ENCODE results near the gene UBAC1.
"Not testable (repeated sequence)": the region's sequence is repeated elsewhere in the genome, so short reads cannot be mapped to it uniquely, and the experiment has no call there.

The UBAC1 gene

GRCh38 chr9:135943604-135944003, 17.6 kb downstream of the UBAC1 start:
- not testable (repeated sequence) for H3K4me3 ChIP-seq (ENCODE audit: low read length)
- H3K36me3 ChIP-seq (ENCODE audit: insufficient read depth, low read length): peaks cover 43% of the 10 kb centered on the region

GRCh38 chr9:135941288-135941995, 19.7 kb downstream of the UBAC1 start:
- H3K4me1 ChIP-seq (ENCODE audit: control insufficient read depth, insufficient read depth, low read length): no peaks in the 10 kb centered on the region
- H3K9ac ChIP-seq (ENCODE audit: low read depth, low read length): no peak overlapping the region
- peaks cover 47% of the 10 kb centered on the region for H3K36me3 ChIP-seq (ENCODE audit: insufficient read depth, low read length)
- H3K9me3 ChIP-seq (replicated peaks; ENCODE audit: low read length): no peaks in the 10 kb centered on the region
- no peak overlapping the region for H3K4me3 ChIP-seq (ENCODE audit: low read length)
- no peaks in the 10 kb centered on the region for H3K27me3 ChIP-seq (ENCODE audit: control insufficient read depth, insufficient read depth, low read length)
- H3K4me2 ChIP-seq (ENCODE audit: low read length): no peak overlapping the region

More at GRCh38 chr9:135943604-135944003, 17.6 kb downstream of the UBAC1 start:
- not testable (repeated sequence) for H3K9me3 ChIP-seq (replicated peaks; ENCODE audit: low read length); H3K4me1 ChIP-seq (ENCODE audit: control insufficient read depth, insufficient read depth, low read length); H3K27me3 ChIP-seq (ENCODE audit: control insufficient read depth, insufficient read depth, low read length); H3K4me2 ChIP-seq (ENCODE audit: low read length); H3K9ac ChIP-seq (ENCODE audit: low read depth, low read length)

- Histone ChIP-seq H3K36me3 (ENCODE audit: insufficient read depth, low read length) (peaks cover 33% of the 10 kb centered on the region), H3K4me2 (ENCODE audit: low read length) (no peak overlapping the region), H3K4me1 (ENCODE audit: control insufficient read depth, insufficient read depth, low read length) (no peaks in the 10 kb centered on the region), H3K9me3 (replicated peaks; ENCODE audit: low read length) (no peaks in the 10 kb centered on the region), H3K9ac (ENCODE audit: low read depth, low read length) (no peak overlapping the region), H3K4me3 (ENCODE audit: low read length) (no peak overlapping the region), H3K27me3 (ENCODE audit: control insufficient read depth, insufficient read depth, low read length) (no peaks in the 10 kb centered on the region)
Observed at GRCh38 chr9:135939351-135940265, 21.6 kb downstream of the UBAC1 start.

GRCh38 chr9:135937521-135938489, 23.4 kb downstream of the UBAC1 start:
- Histone ChIP-seq H3K36me3 (ENCODE audit: insufficient read depth, low read length) (peaks cover 29% of the 10 kb centered on the region), H3K9ac (ENCODE audit: low read depth, low read length) (no peak overlapping the region), H3K4me3 (ENCODE audit: low read length) (no peak overlapping the region), H3K4me2 (ENCODE audit: low read length) (no peak overlapping the region), H3K9me3 (replicated peaks; ENCODE audit: low read length) (no peaks in the 10 kb centered on the region), H3K4me1 (ENCODE audit: control insufficient read depth, insufficient read depth, low read length) (no peaks in the 10 kb centered on the region), H3K27me3 (ENCODE audit: control insufficient read depth, insufficient read depth, low read length) (no peaks in the 10 kb centered on the region)

GRCh38 chr9:135933114-135933513, 28.1 kb downstream of the UBAC1 start:
- H3K9me3 ChIP-seq (replicated peaks; ENCODE audit: low read length): no peaks in the 10 kb centered on the region
- no peaks in the 10 kb centered on the region for H3K4me1 ChIP-seq (ENCODE audit: control insufficient read depth, insufficient read depth, low read length)
- no peak overlapping the region for H3K4me3 ChIP-seq (ENCODE audit: low read length)
- peaks cover 18% of the 10 kb centered on the region for H3K36me3 ChIP-seq (ENCODE audit: insufficient read depth, low read length)
- H3K9ac ChIP-seq (ENCODE audit: low read depth, low read length): no peak overlapping the region
- H3K4me2 ChIP-seq (ENCODE audit: low read length): no peak overlapping the region
- H3K27me3 ChIP-seq (ENCODE audit: control insufficient read depth, insufficient read depth, low read length): no peaks in the 10 kb centered on the region

GRCh38 chr9:135932656-135933055, 28.5 kb downstream of the UBAC1 start:
- Histone ChIP-seq H3K4me2 (ENCODE audit: low read length) (no peak overlapping the region), H3K9me3 (replicated peaks; ENCODE audit: low read length) (no peaks in the 10 kb centered on the region), H3K4me1 (ENCODE audit: control insufficient read depth, insufficient read depth, low read length) (peaks cover under 1% of the 10 kb centered on the region), H3K9ac (ENCODE audit: low read depth, low read length) (no peak overlapping the region), H3K36me3 (ENCODE audit: insufficient read depth, low read length) (peaks cover 16% of the 10 kb centered on the region), H3K4me3 (ENCODE audit: low read length) (no peak overlapping the region), H3K27me3 (ENCODE audit: control insufficient read depth, insufficient read depth, low read length) (no peaks in the 10 kb centered on the region)

GRCh38 chr9:135931349-135931820, 29.8 kb downstream of the UBAC1 start:
- Histone ChIP-seq H3K4me2 (ENCODE audit: low read length) (no peak overlapping the region), H3K9me3 (replicated peaks; ENCODE audit: low read length) (no peaks in the 10 kb centered on the region), H3K9ac (ENCODE audit: low read depth, low read length) (no peak overlapping the region), H3K36me3 (ENCODE audit: insufficient read depth, low read length) (peaks cover 12% of the 10 kb centered on the region), H3K4me3 (ENCODE audit: low read length) (no peak overlapping the region), H3K27me3 (ENCODE audit: control insufficient read depth, insufficient read depth, low read length) (no peaks in the 10 kb centered on the region), H3K4me1 (ENCODE audit: control insufficient read depth, insufficient read depth, low read length) (peaks cover 14% of the 10 kb centered on the region)

- Histone ChIP-seq H3K4me3 (ENCODE audit: low read length) (no peak overlapping the region), H3K9ac (ENCODE audit: low read depth, low read length) (no peak overlapping the region), H3K27me3 (ENCODE audit: control insufficient read depth, insufficient read depth, low read length) (no peaks in the 10 kb centered on the region), H3K4me1 (ENCODE audit: control insufficient read depth, insufficient read depth, low read length) (peaks cover 15% of the 10 kb centered on the region), H3K36me3 (ENCODE audit: insufficient read depth, low read length) (peaks cover 8% of the 10 kb centered on the region), H3K4me2 (ENCODE audit: low read length) (no peak overlapping the region), H3K9me3 (replicated peaks; ENCODE audit: low read length) (no peaks in the 10 kb centered on the region)
Observed at GRCh38 chr9:135930446-135931345, 30.5 kb downstream of the UBAC1 start.

- Histone ChIP-seq H3K4me2 (ENCODE audit: low read length) (no peak overlapping the region), H3K9me3 (replicated peaks; ENCODE audit: low read length) (no peaks in the 10 kb centered on the region), H3K36me3 (ENCODE audit: insufficient read depth, low read length) (peaks cover 8% of the 10 kb centered on the region), H3K4me3 (ENCODE audit: low read length) (no peak overlapping the region), H3K4me1 (ENCODE audit: control insufficient read depth, insufficient read depth, low read length) (peaks cover 15% of the 10 kb centered on the region), H3K27me3 (ENCODE audit: control insufficient read depth, insufficient read depth, low read length) (no peaks in the 10 kb centered on the region), H3K9ac (ENCODE audit: low read depth, low read length) (no peak overlapping the region)
Observed at GRCh38 chr9:135929656-135930445, 31.3 kb downstream of the UBAC1 start.
